ENCODE measurements around the gene PCBP3.

DNA sequence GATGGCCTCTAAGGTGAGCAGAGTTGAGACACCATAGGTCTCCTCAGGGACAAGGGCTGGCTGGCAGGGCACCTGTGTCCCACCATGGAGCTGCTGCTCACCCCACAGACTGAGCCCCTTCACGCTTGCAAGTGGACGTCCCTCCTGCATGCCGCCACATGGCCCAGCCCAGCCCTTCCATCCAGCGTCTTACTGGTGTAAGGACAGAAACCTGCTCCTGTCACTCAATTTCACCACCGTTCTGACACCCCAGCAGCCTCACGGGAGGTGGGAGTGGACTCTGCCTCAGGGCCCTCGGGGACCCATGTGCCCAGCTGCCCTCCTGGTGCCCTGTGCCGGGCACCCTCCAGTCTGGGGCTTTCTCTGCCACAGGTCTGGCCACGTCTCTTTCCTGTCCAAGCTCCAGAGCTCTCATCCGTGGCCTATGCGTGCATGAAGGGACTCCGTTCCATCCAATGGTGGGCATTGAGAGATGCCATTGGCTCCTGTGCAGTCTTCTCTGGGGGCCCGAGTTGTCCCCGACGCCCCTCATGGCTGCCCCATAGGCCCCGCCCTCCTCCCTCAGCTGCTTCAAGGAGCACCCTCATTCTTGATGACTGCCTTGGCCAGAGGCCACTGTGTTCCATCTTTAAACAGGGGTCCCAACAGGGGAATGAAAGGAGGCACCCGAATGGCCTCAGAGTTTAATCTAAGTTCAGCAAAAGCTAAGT lies 295.4 kb downstream of the PCBP3 start:
- TF ChIP-seq, protein P1, sequence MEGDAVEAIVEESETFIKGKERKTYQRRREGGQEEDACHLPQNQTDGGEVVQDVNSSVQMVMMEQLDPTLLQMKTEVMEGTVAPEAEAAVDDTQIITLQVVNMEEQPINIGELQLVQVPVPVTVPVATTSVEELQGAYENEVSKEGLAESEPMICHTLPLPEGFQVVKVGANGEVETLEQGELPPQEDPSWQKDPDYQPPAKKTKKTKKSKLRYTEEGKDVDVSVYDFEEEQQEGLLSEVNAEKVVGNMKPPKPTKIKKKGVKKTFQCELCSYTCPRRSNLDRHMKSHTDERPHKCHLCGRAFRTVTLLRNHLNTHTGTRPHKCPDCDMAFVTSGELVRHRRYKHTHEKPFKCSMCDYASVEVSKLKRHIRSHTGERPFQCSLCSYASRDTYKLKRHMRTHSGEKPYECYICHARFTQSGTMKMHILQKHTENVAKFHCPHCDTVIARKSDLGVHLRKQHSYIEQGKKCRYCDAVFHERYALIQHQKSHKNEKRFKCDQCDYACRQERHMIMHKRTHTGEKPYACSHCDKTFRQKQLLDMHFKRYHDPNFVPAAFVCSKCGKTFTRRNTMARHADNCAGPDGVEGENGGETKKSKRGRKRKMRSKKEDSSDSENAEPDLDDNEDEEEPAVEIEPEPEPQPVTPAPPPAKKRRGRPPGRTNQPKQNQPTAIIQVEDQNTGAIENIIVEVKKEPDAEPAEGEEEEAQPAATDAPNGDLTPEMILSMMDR (IDR thresholded peaks at IDR 0.05), result no peak
- no peak for TF ChIP-seq POLR2A (IDR thresholded peaks at IDR 0.05)

All from right lobe of liver (tissue), 4 donors.